Activated naive CD4-positive, alpha-beta T cell treated with anti-CD3 and anti-CD28 coated beads, Interleukin-2, amount 10 ng/mL, durations not matched to agents 7 days and 5 days (primary cell): Measurements from ENCODE around the gene CACNA2D4.

Experiments
- CTCF ChIA-PET: fragments of 350-600 bp; sonication (Branson Sonifier 250); formaldehyde crosslinking; loops from one replicate; lab custom pipeline; 2021; ENCODE audit warnings: antibody characterized with exemption; lab: Charles Lee
- DNase-seq: peaks from one replicate; pipeline ENCODE4 v3.0.0-alpha.2; 2020
- H3K27ac Mint-ChIP-seq: one replicate; pipeline ENCODE4 v1.8.0; 2021; ENCODE audit warnings: mild to moderate bottlenecking, moderate library complexity, mixed read lengths
- H3K27me3 Mint-ChIP-seq: one replicate; pipeline ENCODE4 v1.8.0; 2021; ENCODE audit warnings: mild to moderate bottlenecking, mixed read lengths
- H3K36me3 Mint-ChIP-seq: one replicate; pipeline ENCODE4 v1.8.0; 2021; ENCODE audit warnings: mixed read lengths
- H3K4me1 Mint-ChIP-seq: one replicate; pipeline ENCODE4 v1.8.0; 2021; ENCODE audit warnings: mixed read lengths
- H3K4me3 Mint-ChIP-seq: one replicate; pipeline ENCODE4 v1.8.0; 2021; ENCODE audit warnings: mild to moderate bottlenecking, moderate library complexity, mixed read lengths
- H3K9me3 Mint-ChIP-seq: one replicate; pipeline ENCODE4 v1.8.0; 2021; ENCODE audit warnings: mixed read lengths

Gene CACNA2D4

GRCh38 chr12:1808036-1808797 is 110.2 kb downstream of the CACNA2D4 start:
- CTCF ChIA-PET, result interaction anchor here (0.7 kb wide), 1 partner anchor 199 kb away, joined by 3 read pairs; no protein-coding TSS in a partner anchor
- no peaks in the 10 kb centered on the region for H3K27me3 Mint-ChIP-seq
- DNase-seq, result no peak
- peaks cover 9% of the 10 kb centered on the region for H3K4me1 Mint-ChIP-seq
- H3K27ac Mint-ChIP-seq, result no peak overlapping the region
- peaks cover 1% of the 10 kb centered on the region for H3K36me3 Mint-ChIP-seq
- H3K4me3 Mint-ChIP-seq, result no peak overlapping the region
- H3K9me3 Mint-ChIP-seq, result peaks cover 2% of the 10 kb centered on the region

GRCh38 chr12:1807087-1807860 is 111.2 kb downstream of the CACNA2D4 start:
- Mint-ChIP-seq H3K4me3 (no peak overlapping the region), H3K27me3 (no peaks in the 10 kb centered on the region), H3K9me3 (peaks cover 2% of the 10 kb centered on the region), H3K4me1 (peaks cover 9% of the 10 kb centered on the region), H3K27ac (no peak overlapping the region), H3K36me3 (peaks cover 1% of the 10 kb centered on the region)
- DNase-seq, result no peak
- CTCF ChIA-PET, result interaction anchor here (1.1 to 1.2 kb wide), 2 partner anchors 16 to 111 kb away, joined by 3 read pairs; partner anchors contain the start of gene CACNA2D4

- Mint-ChIP-seq H3K27ac (no peak overlapping the region), H3K36me3 (peaks cover 1% of the 10 kb centered on the region), H3K9me3 (peaks cover 2% of the 10 kb centered on the region), H3K4me3 (no peak overlapping the region), H3K27me3 (no peaks in the 10 kb centered on the region), H3K4me1 (peaks cover 7% of the 10 kb centered on the region)
- DNase-seq, result no peak
- CTCF ChIA-PET, result interaction anchor here (0.8 to 1.2 kb wide), 3 partner anchors 15 to 134 kb away, joined by 3 to 5 read pairs (median 3); partner anchors contain the start of gene CACNA2D4
Observed at GRCh38 chr12:1806301-1807086, 112.0 kb downstream of the CACNA2D4 start.

- peaks cover 2% of the 10 kb centered on the region for H3K9me3 Mint-ChIP-seq
- H3K36me3 Mint-ChIP-seq, result peaks cover 1% of the 10 kb centered on the region
- no peak overlapping the region for H3K4me3 Mint-ChIP-seq
- H3K27ac Mint-ChIP-seq, result no peak overlapping the region
- peaks cover 7% of the 10 kb centered on the region for H3K4me1 Mint-ChIP-seq
- H3K27me3 Mint-ChIP-seq, result no peaks in the 10 kb centered on the region
- no peak for DNase-seq
- CTCF ChIA-PET, result interaction anchor here (0.8 to 2.6 kb wide), 2 partner anchors 134 kb away, joined by 5 to 7 read pairs; no protein-coding TSS in a partner anchor
Observed at GRCh38 chr12:1805441-1806081, 112.9 kb downstream of the CACNA2D4 start.

GRCh38 chr12:1804545-1805332 is 113.7 kb downstream of the CACNA2D4 start:
- CTCF ChIA-PET, result interaction anchor here (0.8 to 2.6 kb wide), 2 partner anchors 126 to 135 kb away, joined by 3 to 7 read pairs; no protein-coding TSS in a partner anchor
- peaks cover 2% of the 10 kb centered on the region for H3K9me3 Mint-ChIP-seq
- DNase-seq, result peak; percentile 93
- H3K36me3 Mint-ChIP-seq, result peaks cover 1% of the 10 kb centered on the region
- H3K4me3 Mint-ChIP-seq, result no peak overlapping the region
- H3K27me3 Mint-ChIP-seq, result peaks cover 5% of the 10 kb centered on the region
- peaks cover 7% of the 10 kb centered on the region for H3K4me1 Mint-ChIP-seq
- H3K27ac Mint-ChIP-seq, result peak overlapping the region; percentile 75

- H3K27me3 Mint-ChIP-seq, result peaks cover 8% of the 10 kb centered on the region
- H3K27ac Mint-ChIP-seq, result no peak overlapping the region
- peak; percentile 16 for DNase-seq
- H3K9me3 Mint-ChIP-seq, result peaks cover 2% of the 10 kb centered on the region
- peaks cover 1% of the 10 kb centered on the region for H3K36me3 Mint-ChIP-seq
- CTCF ChIA-PET, result interaction anchor here (0.8 to 2.6 kb wide), 2 partner anchors 127 to 136 kb away, joined by 3 to 7 read pairs; no protein-coding TSS in a partner anchor
- H3K4me1 Mint-ChIP-seq, result peaks cover 7% of the 10 kb centered on the region
- no peak overlapping the region for H3K4me3 Mint-ChIP-seq
Observed at GRCh38 chr12:1803736-1804135, 114.7 kb downstream of the CACNA2D4 start.

GRCh38 chr12:1801303-1801975 is 117.0 kb downstream of the CACNA2D4 start:
- Mint-ChIP-seq H3K36me3 (peaks cover 1% of the 10 kb centered on the region), H3K4me1 (peaks cover 9% of the 10 kb centered on the region), H3K4me3 (no peak overlapping the region), H3K27me3 (peaks cover 15% of the 10 kb centered on the region), H3K27ac (no peak overlapping the region), H3K9me3 (peaks cover 2% of the 10 kb centered on the region)
- CTCF ChIA-PET, result interaction anchor here (2.0 to 5.0 kb wide), 2 partner anchors 11 to 138 kb away, joined by 6 to 28 read pairs; no protein-coding TSS in a partner anchor
- no peak for DNase-seq

- no peak for DNase-seq
- H3K27me3 Mint-ChIP-seq, result peaks cover 15% of the 10 kb centered on the region
- CTCF ChIA-PET, result interaction anchor here (1.5 to 5.0 kb wide), 3 partner anchors 10 to 139 kb away, joined by 3 to 28 read pairs (median 6); no protein-coding TSS in a partner anchor
- H3K36me3 Mint-ChIP-seq, result peaks cover 1% of the 10 kb centered on the region
- peaks cover 2% of the 10 kb centered on the region for H3K9me3 Mint-ChIP-seq
- H3K4me3 Mint-ChIP-seq, result no peak overlapping the region
- no peak overlapping the region for H3K27ac Mint-ChIP-seq
- peaks cover 12% of the 10 kb centered on the region for H3K4me1 Mint-ChIP-seq
Observed at GRCh38 chr12:1800401-1801302, 117.8 kb downstream of the CACNA2D4 start.

- H3K4me1 Mint-ChIP-seq, result peaks cover 15% of the 10 kb centered on the region
- no peak for DNase-seq
- peaks cover 15% of the 10 kb centered on the region for H3K27me3 Mint-ChIP-seq
- H3K36me3 Mint-ChIP-seq, result peaks cover 1% of the 10 kb centered on the region
- peaks cover 2% of the 10 kb centered on the region for H3K9me3 Mint-ChIP-seq
- no peak overlapping the region for H3K4me3 Mint-ChIP-seq
- H3K27ac Mint-ChIP-seq, result no peak overlapping the region
- CTCF ChIA-PET, result interaction anchor here (1.5 to 5.0 kb wide), 3 partner anchors 9 to 140 kb away, joined by 3 to 28 read pairs (median 6); no protein-coding TSS in a partner anchor
Observed at GRCh38 chr12:1799882-1800400, 118.5 kb downstream of the CACNA2D4 start.

- no peak for DNase-seq
- Mint-ChIP-seq H3K36me3 (no peaks in the 10 kb centered on the region), H3K27ac (no peak overlapping the region), H3K27me3 (peaks cover 15% of the 10 kb centered on the region), H3K4me3 (no peak overlapping the region), H3K4me1 (peaks cover 9% of the 10 kb centered on the region), H3K9me3 (no peaks in the 10 kb centered on the region)
- CTCF ChIA-PET, result interaction anchor here (1.5 to 5.0 kb wide), 3 partner anchors 135 to 238 kb away, joined by 3 to 28 read pairs (median 3); no protein-coding TSS in a partner anchor
Observed at GRCh38 chr12:1799051-1799881, 119.2 kb downstream of the CACNA2D4 start.
